ENCODE results near the gene DIP2B.

The DIP2B gene

GRCh38 chr12:50611021-50611744, 106.4 kb downstream of the DIP2B start:
- no peak for DNase-seq (ENCODE audit: low read depth)

- DNase-seq (ENCODE audit: low read depth) = no peak
Observed at GRCh38 chr12:50612882-50613281, 108.1 kb downstream of the DIP2B start.

GRCh38 chr12:50613463-50613862, 108.7 kb downstream of the DIP2B start:
- DNase-seq (ENCODE audit: low read depth) = no peak

- DNase-seq (ENCODE audit: low read depth) = no peak
Observed at GRCh38 chr12:50614167-50614759, 109.5 kb downstream of the DIP2B start.

GRCh38 chr12:50615145-50615906, 110.5 kb downstream of the DIP2B start:
- DNase-seq (ENCODE audit: low read depth) = no peak

GRCh38 chr12:50615907-50616296, 111.1 kb downstream of the DIP2B start:
- no peak for DNase-seq (ENCODE audit: low read depth)

- DNase-seq (ENCODE audit: low read depth) = no peak
Observed at GRCh38 chr12:50617657-50618056, 112.9 kb downstream of the DIP2B start.

- no peak for DNase-seq (ENCODE audit: low read depth)
Observed at GRCh38 chr12:50618864-50619609, 114.3 kb downstream of the DIP2B start.

- DNase-seq (ENCODE audit: low read depth) = no peak
Observed at GRCh38 chr12:50619610-50619958, 114.8 kb downstream of the DIP2B start.

- no peak for DNase-seq (ENCODE audit: low read depth)
Observed at GRCh38 chr12:50620109-50620977, 115.6 kb downstream of the DIP2B start.

GRCh38 chr12:50620978-50621360, 116.2 kb downstream of the DIP2B start:
- no peak for DNase-seq (ENCODE audit: low read depth)

- DNase-seq (ENCODE audit: low read depth) = no peak
Observed at GRCh38 chr12:50621399-50622300, 116.9 kb downstream of the DIP2B start.

GRCh38 chr12:50625029-50625925, 120.5 kb downstream of the DIP2B start:
- DNase-seq (ENCODE audit: low read depth) = no peak

- no peak for DNase-seq (ENCODE audit: low read depth)
Observed at GRCh38 chr12:50626026-50626425, 121.2 kb downstream of the DIP2B start.

GRCh38 chr12:50627491-50627890, 122.7 kb downstream of the DIP2B start:
- no peak for DNase-seq (ENCODE audit: low read depth)

- DNase-seq (ENCODE audit: low read depth) = no peak
Observed at GRCh38 chr12:50628394-50628793, 123.6 kb downstream of the DIP2B start.

- DNase-seq (ENCODE audit: low read depth) = no peak
Observed at GRCh38 chr12:50633955-50634354, 129.2 kb downstream of the DIP2B start.

- no peak for DNase-seq (ENCODE audit: low read depth)
Observed at GRCh38 chr12:50634379-50634778, 129.6 kb downstream of the DIP2B start.

- no peak for DNase-seq (ENCODE audit: low read depth)
Observed at GRCh38 chr12:50635364-50635763, 130.6 kb downstream of the DIP2B start.

- DNase-seq (ENCODE audit: low read depth) = no peak
Observed at GRCh38 chr12:50635857-50636256, 131.1 kb downstream of the DIP2B start.

Measured in CMK (cell line).